ENCODE measurements around the gene NEDD4L. TPM values are rescaled to one million over a fixed set of nuclear protein-coding genes. Genes with fewer than 3 reads are reported as not detected.

NEDD4L gene
- total RNA-seq, 1 donor from 2014 or later = 55.9 TPM

DNA sequence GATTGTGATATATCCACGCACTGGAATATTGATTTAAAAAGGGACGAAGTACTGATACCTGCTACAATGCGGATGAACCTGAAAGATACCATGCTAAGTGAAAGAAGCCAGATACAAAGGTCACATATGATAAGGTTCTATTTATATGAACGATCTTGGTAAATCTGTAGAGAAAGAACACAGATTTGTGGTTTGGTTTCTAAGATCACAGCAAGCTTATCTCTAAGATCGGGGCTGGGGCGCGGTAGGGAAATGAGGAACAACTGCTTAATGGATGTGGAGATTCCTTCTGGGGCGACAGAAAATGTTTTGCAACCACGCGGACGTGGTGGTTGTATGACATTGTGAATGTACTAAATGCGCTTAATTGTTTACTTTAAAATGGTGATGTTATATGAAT, 60.1 kb downstream of the NEDD4L start:
- no peak for ATAC-seq
- no peak for DNase-seq (ENCODE audit: missing footprints)
- intact Hi-C loops (cut with DNase I) = no loop called here

DNA sequence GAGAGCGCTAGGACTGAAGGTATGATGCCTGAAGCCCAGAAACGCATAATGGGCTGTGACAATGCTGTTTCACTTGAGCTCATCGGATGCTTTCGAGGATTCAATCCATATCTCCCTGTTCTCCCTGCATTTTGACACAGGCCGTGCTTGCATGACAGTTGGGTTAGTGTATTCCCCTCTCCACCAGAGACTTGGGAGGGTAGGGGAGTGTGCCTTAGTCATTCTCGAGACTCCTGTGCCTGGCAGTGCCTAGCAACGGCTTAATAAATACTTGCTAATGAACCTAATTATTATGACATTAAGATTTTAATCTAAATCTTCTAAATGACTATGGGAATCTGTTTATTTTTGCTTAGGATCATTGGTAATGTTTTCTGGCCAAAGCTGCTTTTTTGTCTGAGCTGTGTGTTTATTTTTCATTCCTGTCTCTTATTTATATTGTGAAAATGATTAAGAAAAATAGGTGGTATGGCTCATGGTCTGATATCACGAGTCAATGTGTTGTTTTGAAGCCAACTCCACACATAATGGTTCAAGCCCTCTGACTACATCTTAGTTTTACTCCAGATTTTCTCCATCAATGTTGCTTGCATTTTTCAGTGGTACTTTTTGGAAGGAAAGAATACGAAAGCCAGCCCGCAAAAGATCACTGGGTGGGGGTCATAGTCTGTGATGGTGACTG, 61.3 kb downstream of the NEDD4L start:
- intact Hi-C loops (cut with DNase I) = no loop called here
- no peak for DNase-seq (ENCODE audit: missing footprints)
- no peak for ATAC-seq

DNA sequence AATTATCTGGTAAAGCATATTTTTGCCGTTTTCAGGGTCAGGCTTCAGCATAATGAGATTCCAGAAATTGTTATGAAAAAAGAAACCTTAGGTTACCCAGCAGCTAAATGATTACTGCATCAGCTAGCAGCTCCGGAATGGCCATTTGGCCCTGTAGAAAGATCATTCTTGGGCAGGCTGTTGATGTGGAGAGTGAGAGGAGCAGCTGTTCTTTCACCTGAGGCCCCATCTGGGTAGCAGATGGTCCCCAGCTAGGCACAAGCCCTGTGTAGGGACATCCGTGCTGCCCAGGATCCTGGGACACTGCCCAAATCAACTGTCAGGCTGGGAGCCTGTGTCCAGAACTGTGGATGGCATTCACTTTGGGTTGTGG, 61.8 kb downstream of the NEDD4L start:
- intact Hi-C loops (cut with DNase I) = no loop called here

GRCh38 chr18:58106289-58107070, 62.5 kb downstream of the NEDD4L start:
- intact Hi-C loops (cut with DNase I) = no loop called here
- DNase-seq (ENCODE audit: missing footprints) = no peak
- ATAC-seq = no peak

More for the DNA sequence above, 61.8 kb downstream of the NEDD4L start:
- no peak for DNase-seq (ENCODE audit: missing footprints)
- no peak for ATAC-seq

DNA sequence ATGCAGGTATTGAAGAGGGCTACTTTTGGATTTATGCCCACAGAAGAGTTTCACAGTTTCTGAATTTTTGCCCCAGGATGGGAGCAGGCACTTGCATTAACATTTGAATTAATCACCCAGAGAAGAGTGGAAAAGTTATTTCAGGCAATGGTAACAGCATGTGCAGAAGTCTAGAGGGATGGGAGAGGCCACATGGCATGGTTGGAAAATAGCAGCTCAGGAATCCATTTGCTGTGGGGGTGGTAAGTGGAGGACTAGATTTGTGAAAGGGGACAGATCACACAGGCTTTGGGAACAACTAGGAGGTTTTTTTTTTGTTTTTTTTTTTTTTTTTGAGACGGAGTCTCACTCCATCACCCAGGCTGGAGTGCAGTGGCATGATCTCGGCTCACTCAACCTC, 65.2 kb downstream of the NEDD4L start:
- ATAC-seq = no peak
- no peak for DNase-seq (ENCODE audit: missing footprints)
- intact Hi-C loops (cut with DNase I) = no loop called here

- ATAC-seq = no peak
- intact Hi-C loops (cut with DNase I) = loop anchor here (10.0 kb wide), 1 partner anchor 466 kb away; no protein-coding TSS in a partner anchor
- no peak for DNase-seq (ENCODE audit: missing footprints)
Measured at GRCh38 chr18:58110398-58110797, 66.4 kb downstream of the NEDD4L start.

DNA sequence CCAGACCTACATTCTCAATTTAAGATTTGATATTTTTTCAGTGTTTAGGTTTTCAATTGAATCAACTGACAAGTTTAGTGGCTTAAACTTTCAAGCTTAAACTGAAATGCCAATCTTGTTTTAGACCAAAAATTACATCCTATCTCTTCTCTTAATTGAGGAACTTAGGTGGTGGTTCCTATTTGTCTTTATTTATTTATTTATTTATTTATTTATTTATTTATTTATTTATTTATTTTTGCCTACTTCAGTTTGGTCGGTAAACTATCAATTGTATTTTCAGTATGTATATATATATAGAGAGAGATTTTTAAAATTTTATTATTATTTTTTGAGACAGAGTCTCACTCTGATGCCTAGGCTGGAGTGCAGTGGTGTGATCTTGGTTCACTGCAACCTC, 68.1 kb downstream of the NEDD4L start:
- intact Hi-C loops (cut with DNase I) = loop anchor here (10.0 kb wide), 1 partner anchor 467 kb away; no protein-coding TSS in a partner anchor
- no peak for DNase-seq (ENCODE audit: missing footprints)
- ATAC-seq = no peak

DNA sequence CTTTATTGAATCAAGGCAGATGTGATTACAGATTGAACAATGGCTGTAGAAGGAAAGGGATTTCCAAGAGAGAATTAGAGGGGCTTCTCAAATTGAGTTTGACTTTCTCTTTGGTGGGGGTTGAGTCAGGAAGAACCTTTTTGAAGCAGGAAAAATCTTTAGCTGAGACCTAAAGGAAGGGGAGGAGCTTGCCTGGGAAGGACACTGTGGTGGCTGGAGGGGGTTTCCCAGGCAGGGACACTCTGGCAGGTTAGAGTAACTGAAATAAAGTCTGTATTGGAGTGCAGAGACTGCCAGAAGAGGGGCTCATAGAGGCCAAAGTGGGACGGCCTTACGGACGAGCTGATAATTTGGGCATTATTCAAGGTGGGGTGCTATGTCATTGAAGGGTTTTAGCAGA, 69.3 kb downstream of the NEDD4L start:
- intact Hi-C loops (cut with DNase I) = loop anchor here (10.0 kb wide), 1 partner anchor 469 kb away; no protein-coding TSS in a partner anchor
- DNase-seq (ENCODE audit: missing footprints) (no peak), ATAC-seq (no peak)

GRCh38 chr18:58114766-58115165, 70.7 kb downstream of the NEDD4L start:
- no peak for ATAC-seq
- intact Hi-C loops (cut with DNase I) = loop anchor here (10.0 kb wide), 1 partner anchor 470 kb away; no protein-coding TSS in a partner anchor
- no peak for DNase-seq (ENCODE audit: missing footprints)

DNA sequence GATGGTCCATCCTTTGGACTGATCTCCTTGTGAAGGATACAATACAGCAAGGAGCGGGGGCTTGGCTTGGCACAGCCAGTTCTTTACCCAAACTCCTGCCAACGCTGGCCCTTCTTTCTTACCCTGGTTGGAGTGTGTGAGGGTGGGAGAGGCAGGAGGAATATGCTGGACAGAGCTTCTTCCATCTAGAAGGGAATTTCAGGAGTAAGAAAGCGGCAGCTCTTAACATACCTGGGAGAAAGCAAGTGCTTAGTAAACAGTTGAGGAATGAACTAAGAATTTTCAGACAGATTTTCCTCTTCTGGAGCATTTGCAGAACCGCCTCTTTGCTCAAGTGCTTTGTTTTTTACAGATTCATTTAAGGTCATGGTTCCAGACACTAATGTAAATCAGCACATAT, 72.8 kb downstream of the NEDD4L start:
- no peak for DNase-seq (ENCODE audit: missing footprints)
- no peak for ATAC-seq
- intact Hi-C loops (cut with DNase I) = loop anchor here (10.0 kb wide), 1 partner anchor 472 kb away; no protein-coding TSS in a partner anchor

DNA sequence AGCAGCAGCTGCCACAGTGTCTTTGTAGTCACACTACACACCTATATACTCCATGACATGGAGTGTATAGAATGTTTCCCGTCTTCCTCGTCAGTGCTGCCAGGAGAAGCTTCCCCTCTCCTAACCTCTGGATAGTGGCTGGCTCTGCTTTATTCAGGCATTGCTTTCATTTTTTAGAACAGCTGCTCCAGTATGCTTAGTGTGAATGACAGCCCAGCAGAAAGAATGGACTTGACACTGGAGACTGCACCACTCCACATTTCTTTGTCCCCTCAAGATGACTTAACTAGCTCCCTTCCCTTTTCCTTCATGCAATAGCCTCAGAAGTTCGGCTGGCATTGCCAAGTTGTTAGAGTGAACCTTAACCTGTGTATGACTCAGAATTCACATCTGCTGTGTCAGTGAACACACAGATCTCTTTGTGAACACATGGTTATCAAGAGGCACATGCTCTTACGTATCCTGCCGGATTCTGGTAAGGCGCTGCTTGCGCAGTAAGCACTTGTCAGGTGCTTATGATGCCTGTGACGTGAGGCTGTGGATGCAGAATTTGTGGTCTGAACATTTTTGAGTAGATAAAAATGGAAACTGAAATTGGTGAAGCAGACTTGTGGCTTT, 73.9 kb downstream of the NEDD4L start:
- ATAC-seq (no peak), DNase-seq (ENCODE audit: missing footprints) (no peak)
- intact Hi-C loops (cut with DNase I) = loop anchor here (10.0 kb wide), 1 partner anchor 473 kb away; no protein-coding TSS in a partner anchor

GRCh38 chr18:58118536-58118935, 74.5 kb downstream of the NEDD4L start:
- DNase-seq (ENCODE audit: missing footprints) (no peak), ATAC-seq (no peak)
- intact Hi-C loops (cut with DNase I) = loop anchor here (10.0 kb wide), 1 partner anchor 474 kb away; no protein-coding TSS in a partner anchor

- ATAC-seq (no peak), DNase-seq (ENCODE audit: missing footprints) (no peak)
- intact Hi-C loops (cut with DNase I) = loop anchor here (10.0 kb wide), 2 partner anchors 475 to 495 kb away; partner anchors contain the start of gene NARS1
Measured at GRCh38 chr18:58119819-58120218, 75.8 kb downstream of the NEDD4L start.

- intact Hi-C loops (cut with DNase I) = loop anchor here (10.0 kb wide), 1 partner anchor 500 kb away; the partner anchor contains the start of gene NARS1
- DNase-seq (ENCODE audit: missing footprints) (no peak), ATAC-seq (no peak)
Measured at GRCh38 chr18:58124475-58124874, 80.4 kb downstream of the NEDD4L start.

GRCh38 chr18:58125183-58125582, 81.2 kb downstream of the NEDD4L start:
- DNase-seq (ENCODE audit: missing footprints) = no peak
- no peak for ATAC-seq
- intact Hi-C loops (cut with DNase I) = loop anchor here (10.0 kb wide), 1 partner anchor 500 kb away; the partner anchor contains the start of gene NARS1

DNA sequence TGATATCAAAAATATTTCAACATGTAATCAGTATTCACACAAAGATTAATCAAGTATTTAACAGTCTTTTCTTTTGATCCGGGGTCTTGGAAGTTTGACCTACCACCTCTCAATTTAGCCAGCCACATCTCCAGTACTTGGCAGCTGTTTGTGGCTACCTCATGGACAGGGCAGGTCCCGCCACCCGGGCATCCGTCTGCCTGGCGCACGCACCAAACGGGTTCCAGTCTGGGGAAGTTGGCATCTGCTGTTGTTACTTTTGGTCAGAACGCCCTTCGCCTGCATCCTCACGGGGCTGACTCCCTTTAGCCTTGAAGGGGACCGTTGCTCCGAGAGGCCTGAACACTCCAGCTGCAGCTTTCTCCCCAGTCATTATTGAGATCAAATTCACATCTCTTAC, 81.7 kb downstream of the NEDD4L start:
- no peak for DNase-seq (ENCODE audit: missing footprints)
- intact Hi-C loops (cut with DNase I) = loop anchor here (10.0 kb wide), 1 partner anchor 501 kb away; the partner anchor contains the start of gene NARS1
- ATAC-seq = no peak

DNA sequence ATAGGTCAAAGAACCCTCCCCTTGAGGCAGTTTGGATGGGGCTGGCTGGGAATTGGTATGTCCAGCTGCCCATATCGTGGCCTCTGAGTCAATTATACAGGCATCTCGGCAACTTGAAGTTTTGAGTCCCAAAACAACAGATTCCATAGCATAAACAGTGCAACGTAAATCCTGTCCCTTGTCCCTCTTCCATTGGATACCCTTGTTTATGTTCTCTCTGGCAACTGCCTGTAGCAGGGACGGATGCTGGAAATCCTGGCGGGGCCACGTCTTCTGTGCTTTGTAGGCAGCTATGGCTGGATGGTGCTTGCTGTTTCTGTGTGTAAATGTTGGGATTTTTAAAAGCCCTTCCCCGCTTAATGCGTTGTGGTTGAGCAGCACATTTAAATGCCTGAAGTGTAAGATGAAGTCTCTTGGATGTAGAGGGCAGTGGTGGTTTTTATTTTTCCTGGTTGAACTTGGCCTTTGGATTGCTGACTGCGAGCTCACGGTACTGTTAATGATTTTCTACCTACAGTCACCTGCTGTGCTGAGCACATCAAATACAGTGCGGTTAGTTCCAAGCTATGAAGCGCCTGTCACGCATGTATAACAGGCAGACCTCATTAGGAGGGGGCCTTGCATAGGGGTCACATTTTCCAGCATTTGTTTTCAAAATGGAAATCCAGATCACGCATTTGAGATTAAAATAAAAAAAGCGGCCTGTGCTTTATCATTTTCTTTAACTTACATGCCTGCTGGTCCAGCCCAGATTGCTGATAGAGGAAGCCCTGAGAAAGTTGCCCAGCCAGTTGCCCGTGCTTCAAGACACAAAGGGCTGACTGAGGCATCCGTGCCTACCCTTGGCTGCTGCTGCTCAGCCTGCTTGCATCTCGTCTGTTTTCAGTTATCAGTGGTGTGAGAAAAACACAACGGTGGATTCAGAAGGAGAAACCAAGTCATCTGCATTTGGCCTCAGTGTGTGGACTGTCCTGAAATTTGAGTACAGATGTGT, 84.7 kb downstream of the NEDD4L start:
- ATAC-seq = no peak
- intact Hi-C loops (cut with DNase I) = loop anchor here (10.0 kb wide), 1 partner anchor 504 kb away; the partner anchor contains the start of gene NARS1
- no peak for DNase-seq (ENCODE audit: missing footprints)

Measured in Right ventricle myocardium inferior (tissue), 1 donor.